OCI-LY1 (cell line): ENCODE results near the gene SNRNP35.

Experiments used
- EZH2 ChIP-seq: fragments of 200-600 bp; sonication (generic), shearing (Covaris generic); IDR thresholded peaks from 2 replicates; pipeline ENCODE4 v1.8.0; 2017; ENCODE audit warnings: borderline replicate concordance, mixed run types, mild to moderate bottlenecking, antibody characterized with exemption, low read length, moderate library complexity, mixed read lengths
- TF ChIP-seq, protein P1 (sequence below): fragments of 200-600 bp; sonication (generic), shearing (Covaris generic); IDR thresholded peaks from 2 replicates; pipeline ENCODE4 v1.5.1; 2017; ENCODE audit warnings: mild to moderate bottlenecking, antibody characterized with exemption, low read length, moderate library complexity, mixed read lengths

DNA sequence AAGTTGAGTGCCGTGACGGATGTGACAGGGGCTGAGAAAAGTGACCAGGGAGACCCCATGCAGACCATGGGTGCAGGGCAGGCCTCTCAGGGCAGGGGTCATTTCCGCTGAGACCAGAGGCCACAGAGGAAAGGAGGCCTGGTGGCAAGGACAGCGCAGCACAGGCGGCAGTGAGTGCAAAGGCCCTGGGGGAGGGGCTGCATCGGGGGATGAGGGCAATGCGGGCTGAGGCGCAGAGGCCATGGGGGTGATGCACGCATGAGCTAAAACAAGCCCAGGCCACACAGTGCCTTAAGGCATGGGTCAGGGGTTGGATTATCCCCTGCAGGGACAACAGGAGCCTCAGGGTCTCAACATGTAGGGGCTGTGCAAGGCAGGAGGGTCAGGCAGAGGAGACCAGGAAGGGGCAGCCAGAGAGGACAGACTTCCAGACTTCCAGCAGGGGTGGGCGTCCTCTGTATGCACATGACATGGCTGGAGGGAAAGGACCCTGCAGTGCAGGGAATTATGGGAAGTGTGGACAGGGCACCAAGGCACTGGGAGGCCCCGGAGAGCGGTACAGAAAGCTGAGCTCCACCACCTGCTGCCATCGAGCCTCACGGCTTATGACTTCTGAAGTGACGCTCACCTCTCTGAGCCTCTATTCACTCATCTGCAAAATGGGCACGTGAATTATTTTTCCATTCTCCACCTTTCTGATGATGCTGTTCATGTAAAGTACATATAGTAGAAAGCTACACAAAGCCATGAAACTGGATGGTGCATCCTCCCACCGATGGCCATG, 48.3 kb downstream of the SNRNP35 start:
- TF ChIP-seq, protein P1, sequence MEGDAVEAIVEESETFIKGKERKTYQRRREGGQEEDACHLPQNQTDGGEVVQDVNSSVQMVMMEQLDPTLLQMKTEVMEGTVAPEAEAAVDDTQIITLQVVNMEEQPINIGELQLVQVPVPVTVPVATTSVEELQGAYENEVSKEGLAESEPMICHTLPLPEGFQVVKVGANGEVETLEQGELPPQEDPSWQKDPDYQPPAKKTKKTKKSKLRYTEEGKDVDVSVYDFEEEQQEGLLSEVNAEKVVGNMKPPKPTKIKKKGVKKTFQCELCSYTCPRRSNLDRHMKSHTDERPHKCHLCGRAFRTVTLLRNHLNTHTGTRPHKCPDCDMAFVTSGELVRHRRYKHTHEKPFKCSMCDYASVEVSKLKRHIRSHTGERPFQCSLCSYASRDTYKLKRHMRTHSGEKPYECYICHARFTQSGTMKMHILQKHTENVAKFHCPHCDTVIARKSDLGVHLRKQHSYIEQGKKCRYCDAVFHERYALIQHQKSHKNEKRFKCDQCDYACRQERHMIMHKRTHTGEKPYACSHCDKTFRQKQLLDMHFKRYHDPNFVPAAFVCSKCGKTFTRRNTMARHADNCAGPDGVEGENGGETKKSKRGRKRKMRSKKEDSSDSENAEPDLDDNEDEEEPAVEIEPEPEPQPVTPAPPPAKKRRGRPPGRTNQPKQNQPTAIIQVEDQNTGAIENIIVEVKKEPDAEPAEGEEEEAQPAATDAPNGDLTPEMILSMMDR = no peak
- no peak for TF ChIP-seq EZH2
